ENCODE measurements around the gene MLH3.

GRCh38 chr14:75044322-75044721 lies 6.9 kb downstream of the MLH3 start:
- TF ChIP-seq POLR2AphosphoS5 (IDR thresholded peaks at IDR 0.05; ENCODE audit: low read depth) (no peak), GABPA (IDR thresholded peaks at IDR 0.05; ENCODE audit: low read depth) (no peak), REST (IDR thresholded peaks at IDR 0.05; ENCODE audit: insufficient replicate concordance, low read depth) (no peak), CTCF (IDR thresholded peaks at IDR 0.05; ENCODE audit: insufficient read depth, low read length) (no peak)
